ENCODE data around the gene IDI2. TPM values are rescaled to one million over a fixed set of nuclear protein-coding genes. Genes with fewer than 3 reads are reported as not detected.

Gene IDI2
- total RNA-seq, 1 experiment from 2014 or later = not detected

DNA sequence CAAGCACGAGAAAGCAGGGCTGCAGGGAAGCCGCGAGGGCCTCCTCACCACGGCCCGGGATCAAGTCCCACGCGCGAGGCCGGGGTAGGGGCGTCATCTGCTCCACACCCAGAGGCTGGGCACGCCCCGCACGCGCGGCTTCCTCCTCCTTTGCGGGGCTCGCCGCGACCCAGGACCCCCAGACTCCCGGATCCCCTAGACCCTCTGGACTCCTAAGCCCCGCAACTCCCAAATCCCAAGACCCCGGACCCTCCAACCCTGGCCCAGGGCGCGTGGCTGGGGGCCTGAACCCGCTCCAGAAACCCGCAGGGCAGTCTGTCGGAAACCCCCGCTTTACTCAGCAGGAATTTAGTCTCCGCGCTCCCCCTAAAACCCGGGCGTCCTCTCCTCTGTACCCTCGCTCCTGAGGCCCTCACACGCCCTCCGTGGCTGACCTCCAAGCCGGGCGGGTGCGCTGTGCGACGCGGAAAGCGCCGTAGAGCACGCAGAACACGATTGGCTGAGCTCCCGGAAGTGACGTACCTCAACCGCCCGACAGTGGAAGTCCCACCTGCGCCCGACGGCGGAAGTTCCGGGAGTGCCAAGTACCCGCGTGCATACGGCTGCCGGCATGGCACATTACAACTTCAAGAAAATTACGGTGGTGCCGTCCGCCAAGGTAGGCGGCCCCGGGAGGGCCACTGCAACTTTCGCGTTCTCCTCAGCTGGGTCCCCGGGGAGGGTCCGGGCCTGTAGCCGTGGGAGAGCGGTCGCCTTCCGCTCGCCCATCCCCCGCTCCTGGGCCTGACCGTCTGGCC is 37.6 kb downstream of the IDI2 start, which contains the start of gene GTPBP4:
TSS of gene GTPBP4 (plus strand) at position 565 of the 797 bp plus-strand sequence. CDS start at position 611, 46 bp downstream.
- ChIA-PET POLR2A (interaction anchor here (0.6 to 1.3 kb wide), 5 partner anchors 16 to 79 kb away, joined by 3 to 5 read pairs (median 3); partner anchors contain the start of gene LARP4B), CTCF (no interaction called here), RAD21 (ENCODE audit: low non-redundant PET in 1 of 2, low total read pairs in 2 of 2, uncharacterized antibody in 2 of 2, unreplicated experiment in 2 of 2) (no interaction called here)
- Histone ChIP-seq H3K27me3 (ENCODE audit: insufficient read depth, low read length) (no peaks in the 10 kb centered on the region), H3K9me2 (ENCODE audit: insufficient read depth) (no peaks in the 10 kb centered on the region), H4K20me1 (ENCODE audit: insufficient read depth) (peaks cover 20% of the 10 kb centered on the region; the same call in 1 of the 2 replicates), H3K4me1 (ENCODE audit: control insufficient read depth in 1 of 2, insufficient read depth in 2 of 2, low read length in 2 of 2) (peaks cover 12 to 38% of the 10 kb centered on the region in 2 experiments), H3K27ac (ENCODE audit: low read depth, low read length) (peak within 1 kb of the TSS; percentile 68), H3K79me2 (ENCODE audit: insufficient read depth, low read length) (peaks cover 61% of the 10 kb centered on the region), H3K9me3 (ENCODE audit: control insufficient read depth in 1 of 2, insufficient read depth in 1 of 2, low read depth in 1 of 2, low read length in 2 of 2) (no peaks in the 10 kb centered on the region), H3K9ac (ENCODE audit: low read length) (peak within 1 kb of the TSS; percentile 98), H3K4me3 (replicated peaks in 1 of 2; ENCODE audit: low read depth in 1 of 2, low read length in 2 of 2) (peak within 1 kb of the TSS; percentile 95 to 99), H3K4me2 (ENCODE audit: low read length) (peak within 1 kb of the TSS; percentile 84), H2AFZ (ENCODE audit: low read depth, low read length, poor library complexity, severe bottlenecking) (no peak within 1 kb of the TSS), H3K36me3 (ENCODE audit: control insufficient read depth in 1 of 2, insufficient read depth in 2 of 2, low read length in 2 of 2) (peaks cover 5 to 28% of the 10 kb centered on the region in 2 experiments; a peak in 2 of 4 replicates)
- intact Hi-C loops (cut with micrococcal nuclease) = loop anchor here (5.0 kb wide), 1 partner anchor 61 kb away; no protein-coding TSS in a partner anchor
- BruUV-seq (replicated peaks) = TSS peak; percentile 68
- peak; percentile 94 for DNase-seq (ENCODE audit: low read depth, low spot score)
- ATAC-seq = peak; percentile 94
- TF ChIP-seq EGR1 (IDR thresholded peaks at IDR 0.05; ENCODE audit: low read depth) (no peak), POLR2A (IDR thresholded peaks at IDR 0.05; ENCODE audit: borderline replicate concordance, extremely low read depth, insufficient read depth, insufficient read length) (peak; percentile 32), SIN3A (IDR thresholded peaks at IDR 0.05; ENCODE audit: low read depth) (peak; percentile 86), YY1 (IDR thresholded peaks at IDR 0.05; ENCODE audit: extremely low read depth, insufficient replicate concordance, low read depth, low read length) (peak; percentile 66), SP1 (IDR thresholded peaks at IDR 0.05; ENCODE audit: low read depth) (peak; percentile 88), CEBPB (IDR thresholded peaks at IDR 0.05; ENCODE audit: low read depth) (no peak), SRF (IDR thresholded peaks at IDR 0.05; ENCODE audit: low read depth) (no peak), CBX3 (IDR thresholded peaks at IDR 0.05; ENCODE audit: low read depth) (no peak), ZFX (IDR thresholded peaks at IDR 0.05) (peak; percentile 77), EZH2 (IDR thresholded peaks at IDR 0.05) (no peak), FOSL1 (IDR thresholded peaks at IDR 0.05; ENCODE audit: low read depth) (no peak), EZH2phosphoT487 (IDR thresholded peaks at IDR 0.05; ENCODE audit: borderline replicate concordance) (no peak), ZNF274 (IDR thresholded peaks at IDR 0.05; ENCODE audit: low read depth, low read length) (no peak), POLR2AphosphoS5 (IDR thresholded peaks at IDR 0.05; ENCODE audit: low read depth, low read length) (no peak; the same call in none of the 2 replicates), JUND (IDR thresholded peaks at IDR 0.05) (no peak), RAD21 (IDR thresholded peaks at IDR 0.05; ENCODE audit: low read depth) (no peak), TCF7L2 (IDR thresholded peaks at IDR 0.05; ENCODE audit: borderline replicate concordance, extremely low read depth, insufficient read depth, insufficient read length) (peak; percentile 84)
- TF ChIP-seq, protein P1, sequence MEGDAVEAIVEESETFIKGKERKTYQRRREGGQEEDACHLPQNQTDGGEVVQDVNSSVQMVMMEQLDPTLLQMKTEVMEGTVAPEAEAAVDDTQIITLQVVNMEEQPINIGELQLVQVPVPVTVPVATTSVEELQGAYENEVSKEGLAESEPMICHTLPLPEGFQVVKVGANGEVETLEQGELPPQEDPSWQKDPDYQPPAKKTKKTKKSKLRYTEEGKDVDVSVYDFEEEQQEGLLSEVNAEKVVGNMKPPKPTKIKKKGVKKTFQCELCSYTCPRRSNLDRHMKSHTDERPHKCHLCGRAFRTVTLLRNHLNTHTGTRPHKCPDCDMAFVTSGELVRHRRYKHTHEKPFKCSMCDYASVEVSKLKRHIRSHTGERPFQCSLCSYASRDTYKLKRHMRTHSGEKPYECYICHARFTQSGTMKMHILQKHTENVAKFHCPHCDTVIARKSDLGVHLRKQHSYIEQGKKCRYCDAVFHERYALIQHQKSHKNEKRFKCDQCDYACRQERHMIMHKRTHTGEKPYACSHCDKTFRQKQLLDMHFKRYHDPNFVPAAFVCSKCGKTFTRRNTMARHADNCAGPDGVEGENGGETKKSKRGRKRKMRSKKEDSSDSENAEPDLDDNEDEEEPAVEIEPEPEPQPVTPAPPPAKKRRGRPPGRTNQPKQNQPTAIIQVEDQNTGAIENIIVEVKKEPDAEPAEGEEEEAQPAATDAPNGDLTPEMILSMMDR (IDR thresholded peaks at IDR 0.05 in 2 of 3, conservative IDR thresholded peaks at IDR 0.05 in 1 of 3; ENCODE audit: borderline replicate concordance in 1 of 3, insufficient read depth in 1 of 3, low read depth in 2 of 3, low read length in 2 of 3) = peak in 1 of 3 experiments; percentile 27; a peak in 2 of 6 replicates
- TF ChIP-seq, protein P2, sequence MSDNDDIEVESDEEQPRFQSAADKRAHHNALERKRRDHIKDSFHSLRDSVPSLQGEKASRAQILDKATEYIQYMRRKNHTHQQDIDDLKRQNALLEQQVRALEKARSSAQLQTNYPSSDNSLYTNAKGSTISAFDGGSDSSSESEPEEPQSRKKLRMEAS (IDR thresholded peaks at IDR 0.05) = peak; percentile 98
- TF ChIP-seq, protein P3, sequence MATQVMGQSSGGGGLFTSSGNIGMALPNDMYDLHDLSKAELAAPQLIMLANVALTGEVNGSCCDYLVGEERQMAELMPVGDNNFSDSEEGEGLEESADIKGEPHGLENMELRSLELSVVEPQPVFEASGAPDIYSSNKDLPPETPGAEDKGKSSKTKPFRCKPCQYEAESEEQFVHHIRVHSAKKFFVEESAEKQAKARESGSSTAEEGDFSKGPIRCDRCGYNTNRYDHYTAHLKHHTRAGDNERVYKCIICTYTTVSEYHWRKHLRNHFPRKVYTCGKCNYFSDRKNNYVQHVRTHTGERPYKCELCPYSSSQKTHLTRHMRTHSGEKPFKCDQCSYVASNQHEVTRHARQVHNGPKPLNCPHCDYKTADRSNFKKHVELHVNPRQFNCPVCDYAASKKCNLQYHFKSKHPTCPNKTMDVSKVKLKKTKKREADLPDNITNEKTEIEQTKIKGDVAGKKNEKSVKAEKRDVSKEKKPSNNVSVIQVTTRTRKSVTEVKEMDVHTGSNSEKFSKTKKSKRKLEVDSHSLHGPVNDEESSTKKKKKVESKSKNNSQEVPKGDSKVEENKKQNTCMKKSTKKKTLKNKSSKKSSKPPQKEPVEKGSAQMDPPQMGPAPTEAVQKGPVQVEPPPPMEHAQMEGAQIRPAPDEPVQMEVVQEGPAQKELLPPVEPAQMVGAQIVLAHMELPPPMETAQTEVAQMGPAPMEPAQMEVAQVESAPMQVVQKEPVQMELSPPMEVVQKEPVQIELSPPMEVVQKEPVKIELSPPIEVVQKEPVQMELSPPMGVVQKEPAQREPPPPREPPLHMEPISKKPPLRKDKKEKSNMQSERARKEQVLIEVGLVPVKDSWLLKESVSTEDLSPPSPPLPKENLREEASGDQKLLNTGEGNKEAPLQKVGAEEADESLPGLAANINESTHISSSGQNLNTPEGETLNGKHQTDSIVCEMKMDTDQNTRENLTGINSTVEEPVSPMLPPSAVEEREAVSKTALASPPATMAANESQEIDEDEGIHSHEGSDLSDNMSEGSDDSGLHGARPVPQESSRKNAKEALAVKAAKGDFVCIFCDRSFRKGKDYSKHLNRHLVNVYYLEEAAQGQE (IDR thresholded peaks at IDR 0.05; ENCODE audit: low read depth) = no peak
- TF ChIP-seq, protein P4, sequence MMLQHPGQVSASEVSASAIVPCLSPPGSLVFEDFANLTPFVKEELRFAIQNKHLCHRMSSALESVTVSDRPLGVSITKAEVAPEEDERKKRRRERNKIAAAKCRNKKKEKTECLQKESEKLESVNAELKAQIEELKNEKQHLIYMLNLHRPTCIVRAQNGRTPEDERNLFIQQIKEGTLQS (IDR thresholded peaks at IDR 0.05) = no peak
